A549 (cell line): ENCODE results near the gene ITIH5. TPM values are rescaled to one million over a fixed set of nuclear protein-coding genes. Genes with fewer than 3 reads are reported as not detected.

ENCODE experiments used
- ATAC-seq, 2 experiments: fragments of 200-7000 bp in 1 of 2; fragments of >200 bp in 1 of 2; cut with Nextera tagmentation in 1 of 2; cut with Tn5 transposase in 1 of 2; 3 replicates each; pipeline versions ENCODE4 v1.8.0 to v1.9.1; 2018 to 2020; ENCODE audit warnings: mild to moderate bottlenecking in 1 of 2, moderate library complexity in 1 of 2
- CTCF ChIA-PET: fragments of 300-600 bp; sonication (Branson Sonifier 250); formaldehyde crosslinking; extraction: SDS; loops from one replicate; lab custom pipeline; 2021; ENCODE audit warnings: antibody characterized with exemption, inconsistent platforms; lab: Yijun Ruan, JAX
- POLR2A ChIA-PET: fragments of 350-600 bp; formaldehyde crosslinking; extraction: SDS; loops from one replicate; lab custom pipeline; 2021; ENCODE audit warnings: antibody characterized with exemption, inconsistent platforms; lab: Yijun Ruan, JAX
- DNase-seq, 2 experiments: peaks; one replicate each; pipeline versions ENCODE4 v3.0.0 to v3.0.0-alpha.2; 2011 to 2016; ENCODE audit warnings: low read depth in 1 of 2, low spot score in 1 of 2
- FAIRE-seq: peaks from 2 replicates; lab custom pipeline; 2011; peaks lifted over from hg19 to GRCh38; lab: Jason Lieb, UNC
- H3K27ac ChIP-seq, 2 experiments: fragments of >200 bp; sonication (Bioruptor Twin); formaldehyde crosslinking; 3 replicates each; pipeline ENCODE4 v1.5.1; 2016 to 2017
- H3K4me1 ChIP-seq: fragments of >200 bp; sonication (Bioruptor Twin); formaldehyde crosslinking; 3 replicates; pipeline ENCODE4 v1.6.1; 2016
- H3K4me2 ChIP-seq: fragments of >200 bp; sonication (Bioruptor Twin); formaldehyde crosslinking; 3 replicates; pipeline ENCODE4 v1.6.1; 2016
- H3K4me3 ChIP-seq: fragments of >200 bp; sonication (Bioruptor Twin); formaldehyde crosslinking; 3 replicates; pipeline ENCODE4 v1.5.1; 2016
- H3K9me3 ChIP-seq: fragments of >200 bp; sonication (Bioruptor Twin); formaldehyde crosslinking; 3 replicates; pipeline ENCODE4 v1.6.1; 2016
- ATOH8 ChIP-seq: fragments of 250-450 bp; sonication (Bioruptor Pico); IDR thresholded peaks from 2 replicates; pipeline ENCODE4 v1.5.0; 2020; ENCODE audit warnings: low read depth, mild to moderate bottlenecking, moderate library complexity
- CBX2 ChIP-seq: fragments of 200-600 bp; sonication (generic); IDR thresholded peaks from 2 replicates; pipeline ENCODE4 v1.6.1; 2016; ENCODE audit warnings: low read depth, mild to moderate bottlenecking, borderline replicate concordance
- CBX8 ChIP-seq: fragments of 200-600 bp; sonication (generic); IDR thresholded peaks from 2 replicates; pipeline ENCODE4 v1.6.1; 2016
- CEBPB ChIP-seq, 2 experiments: fragments of >200 bp in 1 of 2; sonication (Bioruptor Twin) in 1 of 2; formaldehyde crosslinking in 1 of 2; IDR thresholded peaks; 2 replicates each; pipeline ENCODE4 v1.6.1; 2012 to 2016
- CHD2 ChIP-seq: fragments of 150-350 bp; IDR thresholded peaks from 2 replicates; pipeline ENCODE4 v1.6.1; 2014; ENCODE audit warnings: low read length; ENCODE audit not compliant: partially characterized antibody
- CTCF ChIP-seq: fragments of >200 bp; sonication (Bioruptor Twin); formaldehyde crosslinking; IDR thresholded peaks from 3 replicates; pipeline ENCODE4 v1.5.1; 2016
- E2F6 ChIP-seq: IDR thresholded peaks from 2 replicates; pipeline ENCODE4 v1.6.1; 2012; ENCODE audit warnings: low read depth, borderline replicate concordance
- EHF ChIP-seq: fragments of 250-450 bp; sonication (Bioruptor Pico); IDR thresholded peaks from 2 replicates; pipeline ENCODE4 v1.5.0; 2020; ENCODE audit warnings: mild to moderate bottlenecking
- EHMT2 ChIP-seq: fragments of 200-600 bp; sonication (generic); IDR thresholded peaks from 2 replicates; pipeline ENCODE4 v1.6.1; 2016; ENCODE audit warnings: antibody characterized with exemption, low read depth, mild to moderate bottlenecking, moderate library complexity
- FOSB ChIP-seq: fragments of 250-450 bp; sonication (Bioruptor Pico); IDR thresholded peaks from 2 replicates; pipeline ENCODE4 v1.5.0; 2020; ENCODE audit warnings: mild to moderate bottlenecking, moderate library complexity
- FOSL2 ChIP-seq, 2 experiments: fragments of 450-650 bp in 1 of 2; fragments of >200 bp in 1 of 2; sonication (Bioruptor Twin) in 1 of 2; formaldehyde crosslinking; IDR thresholded peaks; 2 replicates each; pipeline versions ENCODE4 v1.5.0 to v1.6.1; 2016 to 2020; ENCODE audit warnings: mild to moderate bottlenecking in 1 of 2, moderate library complexity in 1 of 2
- FOXS1 ChIP-seq: fragments of 250-450 bp; sonication (Bioruptor Pico); IDR thresholded peaks from 2 replicates; pipeline ENCODE4 v1.5.0; 2020; ENCODE audit warnings: mild to moderate bottlenecking, moderate library complexity
- GATA3 ChIP-seq: IDR thresholded peaks from 2 replicates; pipeline ENCODE4 v1.6.1; 2012; ENCODE audit warnings: borderline replicate concordance
- HDAC2 ChIP-seq: fragments of 200-600 bp; sonication (generic); IDR thresholded peaks from 2 replicates; pipeline ENCODE4 v1.6.1; 2016
- HEYL ChIP-seq: fragments of 250-450 bp; sonication (Bioruptor Pico); IDR thresholded peaks from 2 replicates; pipeline ENCODE4 v1.8.0; 2021; ENCODE audit warnings: mild to moderate bottlenecking, moderate library complexity
- HMGXB4 ChIP-seq: fragments of 250-450 bp; sonication (Bioruptor Pico); IDR thresholded peaks from 2 replicates; pipeline ENCODE4 v1.5.0; 2021; ENCODE audit warnings: mild to moderate bottlenecking, moderate library complexity, borderline replicate concordance
- HOXA7 ChIP-seq: fragments of 250-450 bp; sonication (Bioruptor Pico); IDR thresholded peaks from 2 replicates; pipeline ENCODE4 v1.5.0; 2020; ENCODE audit warnings: mild to moderate bottlenecking, moderate library complexity
- JUN ChIP-seq, 2 experiments: fragments of >200 bp; sonication (Bioruptor Twin); formaldehyde crosslinking; IDR thresholded peaks; 2 replicates in 1 of 2; 3 replicates in 1 of 2; pipeline ENCODE4 v1.6.1; 2016 to 2017
- JUNB ChIP-seq: fragments of >200 bp; sonication (Bioruptor Twin); formaldehyde crosslinking; IDR thresholded peaks from 2 replicates; pipeline ENCODE4 v1.6.1; 2016
- KDM5A ChIP-seq: fragments of 200-600 bp; sonication (generic); IDR thresholded peaks from 2 replicates; pipeline ENCODE4 v1.6.1; 2016; ENCODE audit warnings: antibody characterized with exemption, mild to moderate bottlenecking
- MAZ ChIP-seq: fragments of 150-350 bp; IDR thresholded peaks from 2 replicates; pipeline ENCODE4 v1.6.1; 2014; ENCODE audit warnings: antibody characterized with exemption, low read depth, low read length, borderline replicate concordance
- MYC ChIP-seq: IDR thresholded peaks from 2 replicates; pipeline ENCODE4 v1.6.1; 2012; ENCODE audit warnings: mild to moderate bottlenecking, inconsistent platforms, low read length, improper control_type of control experiment, borderline replicate concordance
- NFE2L2 ChIP-seq: fragments of 150-350 bp; conservative IDR thresholded peaks from 2 replicates; pipeline ENCODE4 v1.6.1; 2014; ENCODE audit warnings: low read length
- NR3C1 ChIP-seq: fragments of >200 bp; sonication (Bioruptor Twin); formaldehyde crosslinking; IDR thresholded peaks from 3 replicates; pipeline ENCODE4 v1.6.1; 2017
- PHF8 ChIP-seq: fragments of 200-600 bp; sonication (generic); IDR thresholded peaks from 2 replicates; pipeline ENCODE4 v1.6.1; 2016; ENCODE audit warnings: low read depth, mild to moderate bottlenecking, antibody characterized with exemption, moderate library complexity, borderline replicate concordance
- POLR2A ChIP-seq: IDR thresholded peaks from 2 replicates; pipeline ENCODE4 v1.6.1; 2012; ENCODE audit warnings: mild to moderate bottlenecking, low read length
- POLR2AphosphoS2 ChIP-seq: conservative IDR thresholded peaks from 2 replicates; pipeline ENCODE4 v1.6.1; 2012; ENCODE audit warnings: low read length, improper control_type of control experiment, inconsistent platforms
- RAD21 ChIP-seq, 2 experiments: fragments of >200 bp in 1 of 2; sonication (Bioruptor Twin) in 1 of 2; formaldehyde crosslinking in 1 of 2; IDR thresholded peaks in 1 of 2; conservative IDR thresholded peaks in 1 of 2; 2 replicates in 1 of 2; 3 replicates in 1 of 2; pipeline ENCODE4 v1.6.1; 2012 to 2018; ENCODE audit warnings: inconsistent platforms in 1 of 2
- RFX5 ChIP-seq: fragments of 450-650 bp; IDR thresholded peaks from 2 replicates; pipeline ENCODE4 v1.7.1; 2014; ENCODE audit warnings: antibody characterized with exemption, mild to moderate bottlenecking, moderate library complexity
- SMC3 ChIP-seq: fragments of >200 bp; sonication (Bioruptor Twin); formaldehyde crosslinking; IDR thresholded peaks from 3 replicates; pipeline ENCODE4 v1.6.1; 2018; ENCODE audit warnings: inconsistent platforms
- SREBF2 ChIP-seq: fragments of 450-650 bp; IDR thresholded peaks from 2 replicates; pipeline ENCODE4 v1.6.1; 2014; ENCODE audit warnings: mild to moderate bottlenecking, moderate library complexity
- TP53 ChIP-seq: fragments of 250-450 bp; sonication (Bioruptor Pico); IDR thresholded peaks from 2 replicates; pipeline ENCODE4 v1.5.0; 2021; ENCODE audit warnings: mild to moderate bottlenecking, moderate library complexity
- USF2 ChIP-seq: fragments of 450-650 bp; IDR thresholded peaks from 2 replicates; pipeline ENCODE4 v1.6.1; 2014; ENCODE audit warnings: antibody characterized with exemption
- ZC3H11A ChIP-seq: fragments of 450-650 bp; IDR thresholded peaks from 2 replicates; pipeline ENCODE4 v1.6.1; 2014; ENCODE audit warnings: antibody characterized with exemption, mild to moderate bottlenecking
- WGBS: methylation state at CpG from one replicate; pipeline ENCODE4 v1.1.6; 2017; ENCODE audit errors: missing lambda C conversion rate; 5-methylcytosine and 5-hydroxymethylcytosine counted together
- polyA plus RNA-seq, 4 experiments: library from polyadenylated mRNA; depleted of rRNA in 3 of 4; stranded (reverse); fragments of >200 nt; fragmentation: RNase III in 1 of 4; extraction: RNeasy Plus Mini Kit Qiagen cat#74134 plus additional on column Dnase treatment in 1 of 4; gene quantifications; 2 replicates in 3 of 4; 3 replicates in 1 of 4; pipeline ENCODE4 v1.2.3, GENCODE V29; 2011 to 2017

ITIH5 gene
- polyA plus RNA-seq, 2 of the 4 experiments (the other 2 are of a cell fraction) = 0.03 to 0.05 TPM

- TF ChIP-seq FOSB (no peak), KDM5A (no peak), RAD21 (conservative IDR thresholded peaks at IDR 0.05 in 1 of 2, IDR thresholded peaks at IDR 0.05 in 1 of 2) (no peak), GATA3 (no peak), MAZ (no peak)
Measured at GRCh38 chr10:7583626-7584025, 83.1 kb downstream of the ITIH5 start (continued).

- TF ChIP-seq FOSL2 (IDR thresholded peaks at IDR 0.05) (no peak), FOSL2 (CRISPR knock-in tag; IDR thresholded peaks at IDR 0.05) (no peak), HEYL (CRISPR knock-in tag) (no peak), HDAC2 (no peak), EHF (CRISPR knock-in tag) (no peak), POLR2AphosphoS2 (no peak), RAD21 (conservative IDR thresholded peaks at IDR 0.05 in 1 of 2, IDR thresholded peaks at IDR 0.05 in 1 of 2) (no peak), USF2 (no peak), JUN (IDR thresholded peaks at IDR 0.05) (no peak), CBX2 (no peak), HOXA7 (CRISPR knock-in tag) (no peak), SREBF2 (no peak), JUNB (no peak), EHMT2 (no peak), E2F6 (no peak), CEBPB (IDR thresholded peaks at IDR 0.05) (no peak), CHD2 (no peak), POLR2A (no peak), CBX8 (no peak), RFX5 (no peak)
- Histone ChIP-seq H3K4me1 (no peaks in the 10 kb centered on the region), H3K27ac (no peak overlapping the region), H3K4me3 (no peak overlapping the region), H3K4me2 (no peak overlapping the region), H3K9me3 (no peaks in the 10 kb centered on the region)
- CTCF ChIA-PET = no interaction called here
- DNase-seq (no peak), ATAC-seq (no peak), FAIRE-seq (no peak)
- POLR2A ChIA-PET = no interaction called here
- 52% methylated on average over 5 of the region's 5 CpGs for WGBS
Measured at GRCh38 chr10:7580520-7580919, 86.2 kb downstream of the ITIH5 start.

GRCh38 chr10:7579681-7580080 lies 87.1 kb downstream of the ITIH5 start:
- H3K27ac ChIP-seq = no peak overlapping the region
- FAIRE-seq = no peak
- H3K4me3 ChIP-seq = no peak overlapping the region
- WGBS = 83% methylated on average over 20 of the region's 25 CpGs
- H3K4me1 ChIP-seq = no peaks in the 10 kb centered on the region
- no peaks in the 10 kb centered on the region for H3K9me3 ChIP-seq
- no peak overlapping the region for H3K4me2 ChIP-seq
- no peak for ATAC-seq
- POLR2A ChIA-PET = no interaction called here
- CTCF ChIA-PET = no interaction called here
- no peak for DNase-seq
- TF ChIP-seq PHF8 (no peak), MYC (no peak), CTCF (no peak), NFE2L2 (no peak), HOXA7 (CRISPR knock-in tag) (no peak), FOXS1 (no peak), SMC3 (no peak), ATOH8 (no peak), EHF (CRISPR knock-in tag) (no peak), ZC3H11A (no peak), CBX8 (no peak), POLR2A (no peak), FOSL2 (IDR thresholded peaks at IDR 0.05) (no peak), FOSL2 (CRISPR knock-in tag; IDR thresholded peaks at IDR 0.05) (no peak), SREBF2 (no peak), HMGXB4 (CRISPR knock-in tag) (no peak), NR3C1 (no peak), TP53 (CRISPR knock-in tag) (no peak)
